ENCODE data around the gene GNA12.
A peak's percentile ranks its signal among the peaks of the same experiment; 100 is the strongest.

Gene GNA12

GRCh38 chr7:2710286-2710655 lies 133.8 kb downstream of the GNA12 start:
- TF ChIP-seq CTCF (IDR thresholded peaks at IDR 0.05; ENCODE audit: extremely low read depth, missing control alignments), result no peak
- DNase-seq (ENCODE audit: low spot score), result peak; percentile 87

GRCh38 chr7:2709553-2710285 lies 134.4 kb downstream of the GNA12 start:
- TF ChIP-seq CTCF (IDR thresholded peaks at IDR 0.05; ENCODE audit: extremely low read depth, missing control alignments), result peak; percentile 98
- DNase-seq (ENCODE audit: low spot score), result peak; percentile 89

GRCh38 chr7:2708547-2709310 lies 135.4 kb downstream of the GNA12 start:
- no peak for TF ChIP-seq CTCF (IDR thresholded peaks at IDR 0.05; ENCODE audit: extremely low read depth, missing control alignments)
- DNase-seq (ENCODE audit: low spot score), result no peak

- no peak for DNase-seq (ENCODE audit: low spot score)
- no peak for TF ChIP-seq CTCF (IDR thresholded peaks at IDR 0.05; ENCODE audit: extremely low read depth, missing control alignments)
These were observed 136.1 kb downstream of the GNA12 start for GRCh38 chr7:2708041-2708440.

GRCh38 chr7:2707481-2707880 lies 136.6 kb downstream of the GNA12 start:
- DNase-seq (ENCODE audit: low spot score), result no peak
- no peak for TF ChIP-seq CTCF (IDR thresholded peaks at IDR 0.05; ENCODE audit: extremely low read depth, missing control alignments)

GRCh38 chr7:2706685-2707126 lies 137.4 kb downstream of the GNA12 start:
- DNase-seq (ENCODE audit: low spot score), result no peak
- TF ChIP-seq CTCF (IDR thresholded peaks at IDR 0.05; ENCODE audit: extremely low read depth, missing control alignments), result no peak

GRCh38 chr7:2705371-2706096 lies 138.6 kb downstream of the GNA12 start:
- DNase-seq (ENCODE audit: low spot score), result no peak

More at GRCh38 chr7:2705371-2706096, 138.6 kb downstream of the GNA12 start:
- no peak for TF ChIP-seq CTCF (IDR thresholded peaks at IDR 0.05; ENCODE audit: extremely low read depth, missing control alignments)
